NB4 (cell line): Measurements from ENCODE around the gene PIGT.

Source experiments
- MAX ChIP-seq: IDR thresholded peaks from 2 replicates; pipeline ENCODE4 v1.6.1; 2011; ENCODE audit warnings: low read depth, low read length
- POLR2A ChIP-seq: IDR thresholded peaks from 2 replicates; pipeline ENCODE4 v1.6.1; 2011; ENCODE audit warnings: mild to moderate bottlenecking; ENCODE audit not compliant: insufficient read length; ENCODE audit errors: extremely low read depth
- TF ChIP-seq, protein P1 (sequence below): IDR thresholded peaks from one replicate; pipeline ENCODE4 v1.5.1; 2012; ENCODE audit warnings: low read depth, low read length

DNA sequence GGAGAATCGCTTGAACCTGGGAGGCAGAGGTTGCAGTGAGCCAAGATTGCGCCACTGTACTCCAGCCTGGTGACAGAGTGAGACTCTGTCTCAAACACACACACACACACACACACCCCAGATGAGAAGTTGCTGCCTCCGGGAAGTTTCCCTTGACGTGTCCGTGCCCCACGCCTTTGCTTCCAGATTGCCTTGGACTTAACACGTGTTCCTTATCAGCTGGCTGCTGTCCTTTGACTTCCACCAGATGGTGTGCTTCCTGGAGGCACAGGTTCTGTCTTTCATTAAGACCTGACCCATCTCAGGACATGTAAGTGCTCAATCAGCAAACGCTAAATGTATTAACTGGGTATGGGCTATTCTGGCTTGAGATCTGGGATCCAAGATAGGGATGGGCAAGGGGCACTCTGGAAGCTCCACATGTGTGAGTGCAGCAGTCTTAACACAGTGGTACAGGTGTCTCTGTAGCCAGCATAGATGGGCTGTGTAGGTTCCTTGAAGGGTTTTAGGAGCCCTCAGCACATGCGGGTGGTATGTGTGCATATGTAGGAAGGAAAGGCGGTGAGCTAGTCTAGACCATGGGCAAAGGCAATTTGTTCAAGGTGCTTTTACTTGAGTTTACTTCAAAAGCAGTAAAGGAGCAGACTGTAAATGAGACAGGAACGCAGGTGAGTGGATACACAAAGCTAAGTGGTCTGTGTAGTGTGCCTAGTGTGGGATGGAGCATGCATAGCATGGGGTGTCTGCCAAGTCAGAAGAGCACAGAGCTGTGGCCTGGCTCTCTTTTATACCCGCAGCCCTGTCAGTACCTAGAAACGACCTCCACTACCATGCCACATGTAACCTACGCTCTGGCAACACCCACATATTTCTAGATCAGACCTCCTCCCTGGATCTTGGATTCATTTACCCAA is 11.6 kb downstream of the PIGT start:
- TF ChIP-seq, protein P1, sequence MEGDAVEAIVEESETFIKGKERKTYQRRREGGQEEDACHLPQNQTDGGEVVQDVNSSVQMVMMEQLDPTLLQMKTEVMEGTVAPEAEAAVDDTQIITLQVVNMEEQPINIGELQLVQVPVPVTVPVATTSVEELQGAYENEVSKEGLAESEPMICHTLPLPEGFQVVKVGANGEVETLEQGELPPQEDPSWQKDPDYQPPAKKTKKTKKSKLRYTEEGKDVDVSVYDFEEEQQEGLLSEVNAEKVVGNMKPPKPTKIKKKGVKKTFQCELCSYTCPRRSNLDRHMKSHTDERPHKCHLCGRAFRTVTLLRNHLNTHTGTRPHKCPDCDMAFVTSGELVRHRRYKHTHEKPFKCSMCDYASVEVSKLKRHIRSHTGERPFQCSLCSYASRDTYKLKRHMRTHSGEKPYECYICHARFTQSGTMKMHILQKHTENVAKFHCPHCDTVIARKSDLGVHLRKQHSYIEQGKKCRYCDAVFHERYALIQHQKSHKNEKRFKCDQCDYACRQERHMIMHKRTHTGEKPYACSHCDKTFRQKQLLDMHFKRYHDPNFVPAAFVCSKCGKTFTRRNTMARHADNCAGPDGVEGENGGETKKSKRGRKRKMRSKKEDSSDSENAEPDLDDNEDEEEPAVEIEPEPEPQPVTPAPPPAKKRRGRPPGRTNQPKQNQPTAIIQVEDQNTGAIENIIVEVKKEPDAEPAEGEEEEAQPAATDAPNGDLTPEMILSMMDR: no peak
- TF ChIP-seq POLR2A: no peak
- TF ChIP-seq MAX: no peak
